Natural killer cell treated with Interleukin-12 subunit alpha and Interleukin-12 subunit beta and Interleukin-15 and Interleukin-18, amount 100 ng/mL, for 72 hours (primary cell): ENCODE data around the gene RAPGEF6. TPM values are rescaled to one million over a fixed set of nuclear protein-coding genes. Genes with fewer than 3 reads are reported as not detected.
"Not testable (repeated sequence)": the region's sequence is repeated elsewhere in the genome, so short reads cannot be mapped to it uniquely, and the experiment has no call there.

Source experiments
- ATAC-seq, 2 donors: fragments of 150-1000 bp; cut with Tn5 transposase in 1 of 2; sonication (Bioruptor Pico), chemical (Tn5 transposase) in 1 of 2; 2 replicates each; pipeline ENCODE4 v1.10.0; 2021
- DNase-seq: peaks from one replicate; pipeline ENCODE4 v3.0.0; 2022; ENCODE audit warnings: low spot score
- H3K27ac Mint-ChIP-seq, 2 donors: 1 replicate in 1 of 2; 2 replicates in 1 of 2; pipeline ENCODE4 v1.8.0; 2022; ENCODE audit warnings: mixed read lengths in 2 of 2, mild to moderate bottlenecking in 1 of 2, moderate library complexity in 1 of 2
- H3K27me3 Mint-ChIP-seq, 2 donors: 1 replicate in 1 of 2; 2 replicates in 1 of 2; pipeline ENCODE4 v1.8.0; 2022; ENCODE audit warnings: mixed read lengths in 2 of 2
- H3K36me3 Mint-ChIP-seq: one replicate; pipeline ENCODE4 v1.8.0; 2022; ENCODE audit warnings: mixed read lengths
- H3K4me1 Mint-ChIP-seq, 2 donors: 1 replicate in 1 of 2; 2 replicates in 1 of 2; pipeline ENCODE4 v1.8.0; 2022; ENCODE audit warnings: low read depth in 2 of 2, mixed read lengths in 2 of 2, mild to moderate bottlenecking in 1 of 2
- H3K4me3 Mint-ChIP-seq: one replicate; pipeline ENCODE4 v1.8.0; 2022; ENCODE audit warnings: mixed read lengths
- H3K9me3 Mint-ChIP-seq: 2 replicates; pipeline ENCODE4 v1.8.0; 2022; ENCODE audit warnings: mixed read lengths
- total RNA-seq, 2 donors: library from RNA; stranded (reverse); gene quantifications; one replicate each; pipeline ENCODE4 v1.2.3, GENCODE V29; 2022

Gene RAPGEF6, protein sequence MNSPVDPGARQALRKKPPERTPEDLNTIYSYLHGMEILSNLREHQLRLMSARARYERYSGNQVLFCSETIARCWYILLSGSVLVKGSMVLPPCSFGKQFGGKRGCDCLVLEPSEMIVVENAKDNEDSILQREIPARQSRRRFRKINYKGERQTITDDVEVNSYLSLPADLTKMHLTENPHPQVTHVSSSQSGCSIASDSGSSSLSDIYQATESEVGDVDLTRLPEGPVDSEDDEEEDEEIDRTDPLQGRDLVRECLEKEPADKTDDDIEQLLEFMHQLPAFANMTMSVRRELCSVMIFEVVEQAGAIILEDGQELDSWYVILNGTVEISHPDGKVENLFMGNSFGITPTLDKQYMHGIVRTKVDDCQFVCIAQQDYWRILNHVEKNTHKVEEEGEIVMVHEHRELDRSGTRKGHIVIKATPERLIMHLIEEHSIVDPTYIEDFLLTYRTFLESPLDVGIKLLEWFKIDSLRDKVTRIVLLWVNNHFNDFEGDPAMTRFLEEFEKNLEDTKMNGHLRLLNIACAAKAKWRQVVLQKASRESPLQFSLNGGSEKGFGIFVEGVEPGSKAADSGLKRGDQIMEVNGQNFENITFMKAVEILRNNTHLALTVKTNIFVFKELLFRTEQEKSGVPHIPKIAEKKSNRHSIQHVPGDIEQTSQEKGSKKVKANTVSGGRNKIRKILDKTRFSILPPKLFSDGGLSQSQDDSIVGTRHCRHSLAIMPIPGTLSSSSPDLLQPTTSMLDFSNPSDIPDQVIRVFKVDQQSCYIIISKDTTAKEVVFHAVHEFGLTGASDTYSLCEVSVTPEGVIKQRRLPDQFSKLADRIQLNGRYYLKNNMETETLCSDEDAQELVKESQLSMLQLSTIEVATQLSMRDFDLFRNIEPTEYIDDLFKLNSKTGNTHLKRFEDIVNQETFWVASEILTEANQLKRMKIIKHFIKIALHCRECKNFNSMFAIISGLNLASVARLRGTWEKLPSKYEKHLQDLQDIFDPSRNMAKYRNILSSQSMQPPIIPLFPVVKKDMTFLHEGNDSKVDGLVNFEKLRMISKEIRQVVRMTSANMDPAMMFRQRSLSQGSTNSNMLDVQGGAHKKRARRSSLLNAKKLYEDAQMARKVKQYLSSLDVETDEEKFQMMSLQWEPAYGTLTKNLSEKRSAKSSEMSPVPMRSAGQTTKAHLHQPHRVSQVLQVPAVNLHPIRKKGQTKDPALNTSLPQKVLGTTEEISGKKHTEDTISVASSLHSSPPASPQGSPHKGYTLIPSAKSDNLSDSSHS (N-terminal part only)
- 10 to 100 TPM; 31.7 to 39.2 TPM for total RNA-seq

DNA sequence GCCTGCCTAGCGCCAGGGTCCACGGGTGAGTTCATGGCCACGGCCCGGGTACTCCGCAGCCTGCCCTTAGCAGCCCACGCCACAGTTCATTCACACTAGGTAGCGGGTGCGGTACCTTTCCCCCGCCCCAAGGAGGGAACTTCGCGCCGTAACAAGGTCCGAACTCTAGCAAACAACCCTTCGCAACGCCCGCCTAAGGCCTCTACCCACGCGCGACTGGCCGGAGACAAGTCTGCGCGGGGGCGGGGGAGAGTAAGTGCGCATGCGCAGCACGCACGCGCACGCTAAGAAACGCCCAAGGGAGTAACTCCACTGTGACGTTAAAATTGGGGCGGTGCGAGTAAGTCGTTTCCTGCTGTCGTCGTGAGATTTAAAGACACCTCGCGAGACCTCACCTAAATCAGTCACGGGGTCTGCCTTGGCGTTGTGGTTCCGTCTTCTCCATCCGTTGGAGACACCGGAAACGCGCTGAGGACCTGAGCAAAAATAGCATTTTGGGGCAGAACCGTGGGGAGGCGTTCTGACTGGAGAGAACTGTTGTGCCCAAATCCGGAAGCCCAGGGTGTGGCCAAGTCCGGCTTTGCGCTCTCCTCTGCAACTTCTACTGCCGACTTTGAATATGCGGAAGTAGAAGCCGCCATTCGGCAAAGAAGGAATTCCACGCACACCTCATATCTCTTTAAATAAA lies at the start of gene RAPGEF6:
Gene RAPGEF6, minus strand, starts transcription at position 234 of the 688 bp plus-strand sequence. Its CDS starts 199 bp downstream, at position 35.
- H3K4me1 Mint-ChIP-seq, result peaks cover 20 to 26% of the 10 kb centered on the region in 2 donors
- DNase-seq (peak; percentile 99), ATAC-seq (peak; percentile 95 to 96)
- peak within 1 kb of the TSS; percentile 96 to 99 for H3K27ac Mint-ChIP-seq
- peak within 1 kb of the TSS; percentile 99 for H3K4me3 Mint-ChIP-seq
- no peaks in the 10 kb centered on the region for H3K9me3 Mint-ChIP-seq
- peaks cover 5% of the 10 kb centered on the region for H3K36me3 Mint-ChIP-seq
- H3K27me3 Mint-ChIP-seq, result no peaks in the 10 kb centered on the region

DNA sequence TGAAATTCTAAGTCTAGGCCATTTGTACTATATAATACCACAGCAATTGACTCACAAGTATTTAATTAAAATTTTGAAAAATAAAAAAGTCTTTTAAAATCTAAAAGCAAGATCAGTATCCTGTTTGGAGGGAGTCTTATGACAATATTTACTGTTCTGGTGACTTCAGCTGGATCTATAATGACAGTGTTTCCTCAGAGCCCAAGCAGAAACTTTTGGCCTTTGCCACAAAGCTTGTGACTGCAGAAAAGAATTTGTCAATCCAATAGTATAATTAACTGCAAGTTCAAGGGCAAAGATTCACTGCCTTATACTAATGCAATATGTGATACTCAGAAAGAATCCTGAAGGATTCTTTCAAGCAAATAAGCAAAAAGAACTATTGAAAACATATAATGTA lies 49.6 kb upstream of the RAPGEF6 start:
- Mint-ChIP-seq H3K27me3 (no peaks in the 10 kb centered on the region), H3K27ac (no peak overlapping the region), H3K9me3 (no peaks in the 10 kb centered on the region), H3K36me3 (peaks cover 5% of the 10 kb centered on the region), H3K4me1 (peaks cover 5 to 7% of the 10 kb centered on the region in 2 donors), H3K4me3 (no peak overlapping the region)
- ATAC-seq, result no peak
- DNase-seq, result no peak

DNA sequence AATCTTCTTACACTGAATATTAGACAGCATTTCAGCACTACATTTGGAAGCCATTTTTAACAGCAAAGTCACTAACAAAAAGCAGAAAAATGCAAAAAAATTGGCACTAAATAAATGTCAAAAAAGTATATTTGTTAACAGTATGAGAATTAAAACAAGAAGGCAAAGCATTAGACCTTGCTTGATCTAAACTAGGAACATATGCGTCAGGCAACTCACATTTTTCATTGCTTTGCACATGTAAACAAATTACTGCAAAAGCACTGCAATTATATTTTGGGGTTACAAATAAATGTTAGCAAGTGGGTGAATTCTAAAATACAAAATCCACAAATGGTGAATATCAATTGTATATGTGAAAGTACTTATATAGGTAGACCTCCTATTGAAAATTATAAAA lies 49.0 kb upstream of the RAPGEF6 start:
- Mint-ChIP-seq H3K27me3 (no peaks in the 10 kb centered on the region), H3K9me3 (no peaks in the 10 kb centered on the region), H3K36me3 (no peaks in the 10 kb centered on the region), H3K4me3 (no peak overlapping the region), H3K27ac (no peak overlapping the region), H3K4me1 (peaks cover 7% of the 10 kb centered on the region in 2 donors)
- DNase-seq (no peak), ATAC-seq (no peak)

DNA sequence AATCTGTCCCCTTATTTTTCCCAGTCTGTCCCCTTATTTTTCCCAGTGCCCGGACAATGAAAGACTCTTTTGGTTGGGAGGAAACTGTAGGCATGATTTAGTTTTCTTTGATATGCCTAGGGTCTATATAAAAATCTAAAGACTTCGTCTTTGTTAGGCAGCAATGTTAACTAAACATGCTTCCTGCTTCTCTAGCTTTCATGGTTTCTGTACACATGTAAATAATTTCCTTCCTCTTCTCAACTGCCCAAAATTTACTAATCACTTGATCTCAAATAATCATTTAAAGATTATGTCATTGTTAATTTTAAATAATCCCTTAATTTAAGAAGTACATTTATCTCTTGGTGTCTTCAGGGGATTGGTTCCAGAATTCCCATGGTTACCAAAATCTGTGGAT lies 47.8 kb upstream of the RAPGEF6 start:
- Mint-ChIP-seq H3K27me3 (no peaks in the 10 kb centered on the region), H3K4me3 (no peak overlapping the region), H3K9me3 (no peaks in the 10 kb centered on the region), H3K4me1 (peaks cover 7% of the 10 kb centered on the region in 2 donors), H3K36me3 (peaks cover 2% of the 10 kb centered on the region), H3K27ac (no peak overlapping the region)
- no peak for DNase-seq
- ATAC-seq, result no peak

DNA sequence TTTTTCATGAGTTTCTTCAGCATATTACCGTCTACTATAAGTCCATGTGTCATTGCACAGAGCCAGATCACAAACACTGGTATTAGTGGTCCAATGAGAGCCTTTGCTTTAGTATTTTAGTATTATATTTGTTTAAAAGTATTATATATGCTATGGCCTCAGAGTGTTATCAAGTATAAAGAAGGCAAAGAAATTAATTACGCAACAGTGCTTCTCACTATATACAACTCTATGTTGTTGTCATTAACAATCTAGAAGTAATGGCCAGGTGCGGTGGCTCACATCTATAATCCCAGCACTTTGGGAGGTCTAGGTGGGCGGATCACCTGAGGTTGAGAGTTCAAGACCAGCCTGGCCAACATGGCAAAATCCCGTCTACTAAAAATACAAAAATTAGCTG lies 47.1 kb upstream of the RAPGEF6 start:
- DNase-seq (no peak), ATAC-seq (no peak)
- Mint-ChIP-seq H3K27ac (no peak overlapping the region), H3K4me1 (peaks cover 8 to 9% of the 10 kb centered on the region in 2 donors), H3K4me3 (no peak overlapping the region), H3K27me3 (no peaks in the 10 kb centered on the region), H3K36me3 (peaks cover 9% of the 10 kb centered on the region), H3K9me3 (no peaks in the 10 kb centered on the region)

DNA sequence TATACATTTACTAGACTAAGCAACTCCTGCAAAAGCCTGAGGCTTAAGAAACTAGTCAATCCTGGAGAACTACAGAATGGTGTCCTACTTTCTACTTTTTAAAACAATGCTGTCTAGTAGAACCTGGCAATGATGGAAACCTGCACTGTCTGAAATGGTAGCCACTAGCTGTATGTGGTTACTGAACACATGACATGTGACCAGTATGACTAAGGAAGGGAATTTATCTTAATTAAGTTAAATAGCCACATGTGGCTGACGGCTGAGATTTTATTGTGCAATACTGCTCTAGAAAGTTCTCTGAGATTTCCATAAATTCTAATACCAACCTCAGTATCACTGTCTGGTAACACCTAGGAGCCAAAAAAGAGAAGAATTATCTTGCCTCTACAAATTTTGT lies 44.9 kb upstream of the RAPGEF6 start:
- no peaks in the 10 kb centered on the region for H3K9me3 Mint-ChIP-seq
- no peaks in the 10 kb centered on the region for H3K27me3 Mint-ChIP-seq
- peaks cover 20% of the 10 kb centered on the region for H3K36me3 Mint-ChIP-seq
- ATAC-seq (peak; percentile 62 to 71), DNase-seq (no peak)
- peaks cover 11 to 13% of the 10 kb centered on the region in 2 donors for H3K4me1 Mint-ChIP-seq
- peak overlapping the region in 1 of 2 donors; percentile 3 for H3K27ac Mint-ChIP-seq
- no peak overlapping the region for H3K4me3 Mint-ChIP-seq

DNA sequence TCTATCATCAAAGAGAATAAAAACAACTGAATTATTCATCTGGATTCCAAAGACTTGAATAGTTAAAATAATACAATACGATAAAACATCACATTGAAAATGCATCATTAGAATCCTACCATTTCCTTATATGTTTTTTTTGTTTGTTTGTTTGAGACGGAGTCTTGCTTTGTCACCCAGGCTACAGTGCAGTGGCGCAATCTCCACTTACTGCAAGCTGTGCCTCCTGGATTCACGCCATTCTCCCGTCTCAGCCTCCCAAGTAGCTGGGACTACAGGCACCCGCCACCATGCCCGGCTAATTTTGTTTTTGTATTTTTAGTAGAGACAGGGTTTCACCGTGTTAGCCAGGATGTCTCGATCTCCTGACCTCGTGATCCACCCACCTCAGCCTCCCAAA lies 43.2 kb upstream of the RAPGEF6 start:
- ATAC-seq, H3K4me3 Mint-ChIP-seq, H3K27me3 Mint-ChIP-seq, H3K27ac Mint-ChIP-seq, DNase-seq, H3K9me3 Mint-ChIP-seq: not testable (repeated sequence)
- peaks cover 11 to 13% of the 10 kb centered on the region in 2 donors for H3K4me1 Mint-ChIP-seq
- H3K36me3 Mint-ChIP-seq, result peaks cover 21% of the 10 kb centered on the region

DNA sequence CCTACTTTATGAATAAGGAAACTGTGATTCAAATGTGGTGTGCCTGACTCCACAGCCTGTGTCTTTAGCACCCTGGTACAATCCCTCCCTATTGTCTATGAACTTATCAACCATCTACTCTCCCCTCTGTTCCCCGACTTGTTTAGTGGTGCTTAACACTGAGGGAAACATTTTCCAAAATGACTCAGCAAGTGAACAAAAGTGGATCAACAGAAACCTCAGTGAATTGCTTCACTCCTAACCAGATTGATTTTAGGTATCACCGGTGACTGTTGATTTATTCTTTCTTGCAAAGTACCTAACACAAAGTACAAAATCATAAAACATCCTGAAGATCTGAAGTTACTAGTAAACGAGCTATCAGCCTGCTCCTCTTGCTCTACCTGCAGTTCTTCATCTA lies 42.1 kb upstream of the RAPGEF6 start:
- Mint-ChIP-seq H3K4me1 (peaks cover 16 to 17% of the 10 kb centered on the region in 2 donors), H3K4me3 (no peak overlapping the region), H3K27ac (no peak overlapping the region), H3K27me3 (no peaks in the 10 kb centered on the region), H3K36me3 (peaks cover 24% of the 10 kb centered on the region), H3K9me3 (no peaks in the 10 kb centered on the region)
- no peak for DNase-seq
- peak in 1 of 2 donors; percentile 56 for ATAC-seq

DNA sequence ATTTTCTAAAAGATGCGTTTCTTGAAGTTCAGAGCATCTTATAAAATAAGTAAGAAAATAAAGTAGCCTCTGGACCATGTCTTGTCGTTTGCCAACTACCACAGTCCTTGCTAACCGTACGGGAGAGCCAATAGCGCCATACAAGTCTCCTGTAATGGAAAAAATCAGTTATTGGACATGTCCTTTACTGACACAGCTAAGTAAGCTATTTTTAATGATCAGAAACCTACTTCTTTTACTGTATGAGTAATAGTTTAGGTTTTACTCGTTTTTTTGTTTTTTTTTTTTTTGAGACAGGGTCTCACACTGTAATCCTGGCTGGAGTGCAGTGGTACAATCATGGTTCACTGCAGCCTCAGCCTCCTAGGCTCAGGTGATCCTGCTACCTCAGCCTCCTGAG lies 37.7 kb upstream of the RAPGEF6 start:
- DNase-seq (no peak), ATAC-seq (peak in 1 of 2 donors; percentile 7)
- H3K9me3 Mint-ChIP-seq, result no peaks in the 10 kb centered on the region

DNA sequence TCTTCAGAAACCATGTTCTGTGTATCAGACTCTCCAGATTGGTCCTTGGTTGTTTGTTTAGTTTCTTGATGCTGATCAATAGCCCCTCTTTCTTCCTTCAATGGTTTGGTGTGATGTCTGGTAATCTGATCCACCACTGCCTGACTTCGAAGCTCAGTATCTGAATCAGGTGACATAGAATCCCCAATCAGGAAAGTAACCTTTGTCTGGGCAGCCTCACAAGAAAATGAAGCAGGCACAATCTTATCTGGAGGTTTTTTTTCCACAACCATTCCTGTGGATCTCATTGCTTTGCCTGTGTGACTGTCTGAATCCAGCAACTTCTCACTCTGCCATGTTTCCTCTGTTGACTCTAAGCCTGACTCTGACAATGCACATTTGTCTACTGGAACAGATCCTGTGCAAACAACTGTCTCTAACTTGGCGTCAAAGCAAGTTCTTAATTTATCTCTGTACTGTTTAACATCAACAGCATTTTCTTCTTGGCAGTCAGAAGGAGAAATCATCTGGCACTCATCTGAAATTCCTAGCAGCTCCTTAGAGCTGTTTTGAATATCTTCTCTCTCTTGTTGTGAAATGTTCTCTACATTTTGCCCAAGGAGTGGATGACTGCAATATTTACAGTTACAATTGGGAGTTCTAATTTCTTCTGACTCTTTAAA lies 37.1 kb upstream of the RAPGEF6 start:
- DNase-seq, result no peak

More for the DNA sequence above, 37.7 kb upstream of the RAPGEF6 start:
- H3K27ac Mint-ChIP-seq, result peak overlapping the region in 1 of 2 donors; percentile 45
- peaks cover 30% of the 10 kb centered on the region for H3K36me3 Mint-ChIP-seq
- H3K4me1 Mint-ChIP-seq, result peaks cover 19 to 21% of the 10 kb centered on the region in 2 donors
- H3K27me3 Mint-ChIP-seq, result no peaks in the 10 kb centered on the region
- no peak overlapping the region for H3K4me3 Mint-ChIP-seq

DNA sequence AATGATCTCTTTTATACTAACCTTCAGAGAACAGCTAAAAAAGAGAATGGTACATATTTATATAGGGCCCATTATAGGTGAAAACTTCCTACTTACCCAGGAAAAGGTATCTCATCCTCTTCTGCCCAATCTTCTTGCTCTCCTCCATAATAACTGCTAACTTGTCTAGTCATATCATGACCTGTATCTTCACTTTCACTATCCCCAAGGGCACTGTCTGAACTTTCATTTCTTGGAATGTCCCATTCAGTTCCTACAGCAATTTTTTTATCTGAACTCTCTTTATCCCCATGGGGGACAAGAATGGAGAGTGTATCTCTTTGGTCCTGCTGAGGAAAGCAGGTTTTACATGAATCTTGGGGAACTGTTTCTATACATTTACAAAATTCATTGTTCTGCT lies 36.4 kb upstream of the RAPGEF6 start:
- ATAC-seq, result peak; percentile 61 to 65
- Mint-ChIP-seq H3K36me3 (peaks cover 22% of the 10 kb centered on the region), H3K4me3 (peak overlapping the region; percentile 21), H3K27me3 (no peaks in the 10 kb centered on the region), H3K27ac (peak overlapping the region in 1 of 2 donors; percentile 45), H3K4me1 (peaks cover 15 to 20% of the 10 kb centered on the region in 2 donors), H3K9me3 (no peaks in the 10 kb centered on the region)
- no peak for DNase-seq

More for the DNA sequence above, 37.1 kb upstream of the RAPGEF6 start:
- H3K27ac Mint-ChIP-seq, result peak overlapping the region; percentile 19 to 45
- no peak overlapping the region for H3K4me3 Mint-ChIP-seq
- peaks cover 24% of the 10 kb centered on the region for H3K36me3 Mint-ChIP-seq
- ATAC-seq, result no peak
- peaks cover 17 to 22% of the 10 kb centered on the region in 2 donors for H3K4me1 Mint-ChIP-seq
- H3K9me3 Mint-ChIP-seq, result no peaks in the 10 kb centered on the region
- H3K27me3 Mint-ChIP-seq, result no peaks in the 10 kb centered on the region

DNA sequence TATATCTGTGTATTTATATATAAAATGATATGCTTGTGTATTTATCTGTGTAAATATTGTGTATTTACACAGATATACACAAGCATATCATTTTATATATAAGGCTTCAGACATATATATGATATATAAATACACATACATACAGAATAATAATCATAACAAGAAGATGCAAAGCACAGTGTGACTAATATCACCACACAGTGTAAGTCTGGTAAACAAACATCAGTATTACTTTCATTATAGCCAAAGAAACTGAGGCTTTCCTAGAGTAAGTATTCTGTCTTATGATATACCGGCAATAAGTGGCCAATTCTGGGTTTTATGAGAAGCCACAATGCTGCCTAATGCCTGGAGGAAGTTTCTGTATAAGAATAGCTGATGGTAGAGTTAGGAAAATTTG lies 29.9 kb upstream of the RAPGEF6 start:
- H3K27me3 Mint-ChIP-seq, result no peaks in the 10 kb centered on the region

More for the DNA sequence above, 29.9 kb upstream of the RAPGEF6 start:
- Mint-ChIP-seq H3K4me1 (peaks cover 0 to 2% of the 10 kb centered on the region in 2 donors), H3K9me3 (no peaks in the 10 kb centered on the region), H3K27ac (no peak overlapping the region), H3K4me3 (no peak overlapping the region), H3K36me3 (peaks cover 19% of the 10 kb centered on the region)
- no peak for ATAC-seq
- DNase-seq, result no peak
